ENCODE results near the gene STEAP1B. TPM values are rescaled to one million over a fixed set of nuclear protein-coding genes. Genes with fewer than 3 reads are reported as not detected.

STEAP1B gene
- total RNA-seq, 1 experiment from 2014 or later = 3.2 TPM

GRCh38 chr7:22435720-22436119 lies 64.3 kb downstream of the STEAP1B start:
- Histone ChIP-seq H3K23ac (ENCODE audit: insufficient read length, low read depth, low read length) (no peak overlapping the region), H2BK12ac (ENCODE audit: insufficient read length, low read depth, low read length) (no peak overlapping the region), H3K4me2 (ENCODE audit: insufficient read depth, insufficient read length, low read length) (no peak overlapping the region), H3K14ac (ENCODE audit: insufficient read depth, low read length) (no peak overlapping the region), H3K79me2 (ENCODE audit: insufficient read depth, low read length) (no peaks in the 10 kb centered on the region), H3K27ac (ENCODE audit: insufficient read length, low read depth, low read length) (no peak overlapping the region), H2AFZ (ENCODE audit: low read length) (no peak overlapping the region), H2BK120ac (ENCODE audit: low read depth, low read length, poor library complexity, severe bottlenecking) (no peak overlapping the region), H3K9me3 (ENCODE audit: control insufficient read depth, low read depth, low read length) (no peaks in the 10 kb centered on the region), H3K18ac (ENCODE audit: insufficient read length, low read depth, low read length) (no peak overlapping the region), H2BK20ac (ENCODE audit: low read depth, low read length, poor library complexity, severe bottlenecking) (no peak overlapping the region), H3K23me2 (ENCODE audit: insufficient read length, low read depth, low read length, poor library complexity, severe bottlenecking) (no peaks in the 10 kb centered on the region), H2BK5ac (ENCODE audit: insufficient read length, low read length) (no peak overlapping the region), H3K9ac (ENCODE audit: extremely low read depth, insufficient read length, low read length) (no peak overlapping the region), H2BK15ac (ENCODE audit: low read depth, low read length) (no peak overlapping the region), H3K4ac (ENCODE audit: low read depth, low read length) (no peak overlapping the region), H3K56ac (ENCODE audit: insufficient read length, low read depth, low read length) (no peak overlapping the region), H4K91ac (ENCODE audit: insufficient read length, low read depth, low read length) (no peak overlapping the region), H3K27me3 (ENCODE audit: insufficient read depth, low read length) (no peaks in the 10 kb centered on the region), H4K8ac (replicated peaks; ENCODE audit: insufficient read length, low read depth, low read length) (no peak overlapping the region), H2AK5ac (ENCODE audit: insufficient read length, low read length) (no peak overlapping the region), H4K20me1 (ENCODE audit: control insufficient read depth, insufficient read depth, insufficient read length) (no peaks in the 10 kb centered on the region), H3K79me1 (ENCODE audit: insufficient read depth, low read depth, low read length, poor library complexity, severe bottlenecking) (no peaks in the 10 kb centered on the region), H4K5ac (ENCODE audit: insufficient read length, low read depth, low read length) (no peak overlapping the region), H3K4me1 (ENCODE audit: insufficient read depth, low read length) (peaks cover 14% of the 10 kb centered on the region), H3T11ph (ENCODE audit: low read length) (no peak overlapping the region)
- no CpG with 5 or more reads among the region's 8 CpGs for WGBS (ENCODE audit: extremely low coverage, insufficient read length, low lambda C conversion rate)
- Mint-ChIP-seq H3K9me3 (no peaks in the 10 kb centered on the region), H3K27me3 (ENCODE audit: low read depth) (no peaks in the 10 kb centered on the region), H3K4me1 (peaks cover 32 to 35% of the 10 kb centered on the region in 2 experiments), H3K36me3 (ENCODE audit: insufficient read depth in 1 of 3, low read depth in 3 of 3) (peaks cover 0 to 2% (median 0%) of the 10 kb centered on the region in 3 experiments; a peak in 4 of 7 replicates), H3K27ac (0 out of 7 replicates have a peak overlapping the region, but pooled peaks of 2 of the 3 experiments have one; percentile 25 to 49), H3K4me3 (no peak overlapping the region)
- no peak for DNase-seq
- TF ChIP-seq CTCF (conservative IDR thresholded peaks at IDR 0.05) = no peak
